T-helper 1 cell treated with Interleukin-12 subunit alpha and Interleukin-12 subunit beta and Interleukin-4 antibody, amounts not matched to agents 30 μg/mL and 1 μg/mL, for 36 hours (primary cell): ENCODE measurements around the gene KRT35.
"Not testable (repeated sequence)": the region's sequence is repeated elsewhere in the genome, so short reads cannot be mapped to it uniquely, and the experiment has no call there.

ENCODE experiments used
- H3K27ac Mint-ChIP-seq: one replicate; pipeline ENCODE4 v1.8.0; 2021; ENCODE audit warnings: mild to moderate bottlenecking, mixed read lengths
- H3K27me3 Mint-ChIP-seq: one replicate; pipeline ENCODE4 v1.8.0; 2021; ENCODE audit warnings: low read depth, mixed read lengths
- H3K36me3 Mint-ChIP-seq: one replicate; pipeline ENCODE4 v1.8.0; 2021; ENCODE audit warnings: low read depth, mixed read lengths
- H3K4me1 Mint-ChIP-seq: one replicate; pipeline ENCODE4 v1.8.0; 2021; ENCODE audit warnings: low read depth, mixed read lengths
- H3K4me3 Mint-ChIP-seq: one replicate; pipeline ENCODE4 v1.8.0; 2021; ENCODE audit warnings: mild to moderate bottlenecking, moderate library complexity, mixed read lengths
- H3K9me3 Mint-ChIP-seq: one replicate; pipeline ENCODE4 v1.8.0; 2021; ENCODE audit warnings: mixed read lengths

The KRT35 gene

GRCh38 chr17:41439375-41439774 lies 41.6 kb downstream of the KRT35 start:
- no peaks in the 10 kb centered on the region for H3K4me1 Mint-ChIP-seq
- H3K4me3 Mint-ChIP-seq, result no peak overlapping the region
- H3K36me3 Mint-ChIP-seq, result no peaks in the 10 kb centered on the region
- no peak overlapping the region for H3K27ac Mint-ChIP-seq
- H3K27me3 Mint-ChIP-seq, result peaks cover 10% of the 10 kb centered on the region
- no peaks in the 10 kb centered on the region for H3K9me3 Mint-ChIP-seq

- no peaks in the 10 kb centered on the region for H3K36me3 Mint-ChIP-seq
- no peaks in the 10 kb centered on the region for H3K9me3 Mint-ChIP-seq
- H3K4me3 Mint-ChIP-seq, result no peak overlapping the region
- H3K27me3 Mint-ChIP-seq, result peaks cover 8% of the 10 kb centered on the region
- no peaks in the 10 kb centered on the region for H3K4me1 Mint-ChIP-seq
- no peak overlapping the region for H3K27ac Mint-ChIP-seq
These were observed 43.2 kb downstream of the KRT35 start for GRCh38 chr17:41437769-41438168.

DNA sequence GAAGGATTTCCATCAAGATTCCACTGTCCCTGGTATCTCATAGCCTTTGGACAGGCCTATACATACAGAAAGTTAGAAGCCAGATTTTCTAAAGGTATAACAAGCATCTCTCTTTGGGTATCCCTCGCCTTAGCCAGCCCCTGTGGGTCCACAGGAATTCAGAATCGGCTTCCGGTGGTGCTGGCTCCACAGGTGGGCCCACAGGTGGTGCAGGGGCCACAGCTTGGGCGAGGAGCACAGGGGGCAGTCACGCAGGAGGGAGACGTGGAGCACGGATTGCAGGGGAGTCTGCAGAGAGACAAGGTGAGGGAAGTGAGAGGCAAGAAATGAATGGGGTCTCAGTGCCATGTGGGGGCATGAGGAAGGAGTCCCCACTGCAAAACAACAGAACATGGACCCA lies 43.7 kb downstream of the KRT35 start:
- no peaks in the 10 kb centered on the region for H3K9me3 Mint-ChIP-seq
- H3K36me3 Mint-ChIP-seq, result no peaks in the 10 kb centered on the region
- H3K4me3 Mint-ChIP-seq, result no peak overlapping the region
- H3K27ac Mint-ChIP-seq, result no peak overlapping the region
- no peaks in the 10 kb centered on the region for H3K4me1 Mint-ChIP-seq
- H3K27me3 Mint-ChIP-seq, result peaks cover 8% of the 10 kb centered on the region

GRCh38 chr17:41434415-41434814 lies 46.5 kb downstream of the KRT35 start:
- no peak overlapping the region for H3K27ac Mint-ChIP-seq
- H3K9me3 Mint-ChIP-seq, result no peaks in the 10 kb centered on the region
- H3K4me1 Mint-ChIP-seq, result no peaks in the 10 kb centered on the region
- no peak overlapping the region for H3K4me3 Mint-ChIP-seq
- H3K27me3 Mint-ChIP-seq, result peaks cover 15% of the 10 kb centered on the region
- H3K36me3 Mint-ChIP-seq, result no peaks in the 10 kb centered on the region

- Mint-ChIP-seq H3K4me3 (no peak overlapping the region), H3K9me3 (no peaks in the 10 kb centered on the region), H3K27ac (no peak overlapping the region), H3K4me1 (no peaks in the 10 kb centered on the region), H3K36me3 (no peaks in the 10 kb centered on the region), H3K27me3 (peaks cover 15% of the 10 kb centered on the region)
These were observed 46.9 kb downstream of the KRT35 start for GRCh38 chr17:41434005-41434404.

DNA sequence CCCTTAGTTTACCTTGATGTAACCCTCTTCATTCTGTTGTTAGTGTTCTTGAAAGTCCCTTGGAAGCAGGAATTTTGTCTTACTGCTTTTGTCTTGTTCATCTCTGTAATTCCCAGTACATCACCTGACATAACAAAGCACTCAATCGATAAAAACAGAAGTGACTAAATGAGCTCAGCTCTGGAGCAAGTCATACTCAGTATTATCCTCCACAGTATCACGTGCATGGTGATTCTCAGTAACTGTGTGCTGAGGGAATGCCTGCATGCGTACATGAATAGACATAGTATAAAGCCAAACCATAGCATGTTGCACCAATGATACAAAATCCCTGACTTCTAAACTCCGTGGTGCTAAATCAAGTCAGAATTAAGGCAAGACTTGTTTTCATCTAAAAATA lies 47.4 kb downstream of the KRT35 start:
- H3K36me3 Mint-ChIP-seq, result no peaks in the 10 kb centered on the region
- peaks cover 18% of the 10 kb centered on the region for H3K27me3 Mint-ChIP-seq
- H3K4me1 Mint-ChIP-seq, result no peaks in the 10 kb centered on the region
- H3K27ac Mint-ChIP-seq, result no peak overlapping the region
- H3K4me3 Mint-ChIP-seq, result no peak overlapping the region
- H3K9me3 Mint-ChIP-seq, result no peaks in the 10 kb centered on the region

DNA sequence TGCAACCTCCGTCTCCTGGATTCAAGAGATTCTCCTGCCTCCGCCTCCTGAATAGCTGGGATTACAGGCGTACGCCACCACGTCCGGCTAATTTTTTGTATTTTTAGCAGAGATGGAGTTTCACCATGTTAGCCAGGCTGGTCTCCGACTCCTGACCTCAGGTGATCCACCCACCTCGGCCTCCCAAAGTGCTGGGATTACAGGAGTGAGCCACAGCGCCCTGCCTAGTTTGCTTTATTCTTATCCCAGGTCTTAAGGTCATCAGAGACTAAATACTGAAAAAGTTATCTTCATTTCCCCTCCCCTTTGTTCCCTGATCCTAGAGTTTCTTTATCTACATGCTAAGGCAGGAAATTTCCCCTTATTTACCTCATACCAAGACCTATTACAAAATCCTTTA lies 50.6 kb downstream of the KRT35 start:
- H3K4me1 Mint-ChIP-seq, H3K4me3 Mint-ChIP-seq, H3K9me3 Mint-ChIP-seq, H3K27ac Mint-ChIP-seq, H3K36me3 Mint-ChIP-seq: not testable (repeated sequence)
- H3K27me3 Mint-ChIP-seq, result peaks cover 24% of the 10 kb centered on the region

- no peak overlapping the region for H3K27ac Mint-ChIP-seq
- H3K27me3 Mint-ChIP-seq, result peaks cover 24% of the 10 kb centered on the region
- H3K9me3 Mint-ChIP-seq, result no peaks in the 10 kb centered on the region
- H3K4me1 Mint-ChIP-seq, result no peaks in the 10 kb centered on the region
- no peaks in the 10 kb centered on the region for H3K36me3 Mint-ChIP-seq
- no peak overlapping the region for H3K4me3 Mint-ChIP-seq
These were observed 51.3 kb downstream of the KRT35 start for GRCh38 chr17:41429667-41430066.

GRCh38 chr17:41428591-41429291 lies 52.2 kb downstream of the KRT35 start:
- Mint-ChIP-seq H3K4me1 (no peaks in the 10 kb centered on the region), H3K27ac (no peak overlapping the region)

More at GRCh38 chr17:41428591-41429291, 52.2 kb downstream of the KRT35 start:
- Mint-ChIP-seq H3K27me3 (peaks cover 24% of the 10 kb centered on the region), H3K4me3 (no peak overlapping the region), H3K9me3 (no peaks in the 10 kb centered on the region), H3K36me3 (no peaks in the 10 kb centered on the region)
